Astrocyte of the spinal cord (primary cell): Measurements from ENCODE around the gene BMERB1.
"Not testable (repeated sequence)": the region's sequence is repeated elsewhere in the genome, so short reads cannot be mapped to it uniquely, and the experiment has no call there.

Source experiments
- DNase-seq: peaks from one replicate; pipeline ENCODE4 v3.0.0; 2011; ENCODE audit warnings: low read depth, low spot score
- H3K4me3 ChIP-seq: 2 replicates; pipeline ENCODE4 v1.5.1; 2011; ENCODE audit warnings: low read depth, mild to moderate bottlenecking, low read length, moderate library complexity
- CTCF ChIP-seq: IDR thresholded peaks from 2 replicates; pipeline ENCODE4 v1.5.1; 2012; ENCODE audit warnings: low read depth, mild to moderate bottlenecking, low read length, inconsistent platforms
- in situ Hi-C: cut with HindIII; loops from 2 replicates; pipeline ENCODE4 v1.10.0; 2017; ENCODE audit warnings: low sequenced_read_pairs

BMERB1 gene

DNA sequence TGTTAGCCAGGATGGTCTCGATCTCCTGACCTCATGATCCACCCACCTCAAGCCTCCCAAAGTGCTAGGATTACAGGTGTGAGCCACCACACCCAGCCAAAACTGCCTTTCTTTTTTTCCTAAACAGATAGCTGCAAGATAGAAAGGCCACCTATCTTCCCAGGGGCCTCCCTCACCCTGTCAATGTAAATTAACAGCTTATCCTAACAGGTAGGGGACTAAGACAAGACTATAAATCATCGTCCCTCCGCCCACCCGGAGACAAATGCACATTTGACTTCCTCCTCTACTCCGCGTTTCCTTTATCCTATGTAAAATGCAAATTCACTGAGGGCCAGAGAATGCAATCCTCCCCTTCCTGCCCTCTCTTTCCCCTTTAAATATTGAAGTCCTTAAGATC, 137.2 kb downstream of the BMERB1 start:
- no peak for DNase-seq
- H3K4me3 ChIP-seq = no peak overlapping the region
- no peak for TF ChIP-seq CTCF
- in situ Hi-C loops = no loop called here

GRCh38 chr16:15572329-15573001, 138.1 kb downstream of the BMERB1 start:
- no peak overlapping the region for H3K4me3 ChIP-seq
- DNase-seq = peak; percentile 68
- in situ Hi-C loops = no loop called here
- TF ChIP-seq CTCF = no peak

GRCh38 chr16:15573274-15573895, 139.0 kb downstream of the BMERB1 start:
- H3K4me3 ChIP-seq = no peak overlapping the region

GRCh38 chr16:15573896-15574613, 139.7 kb downstream of the BMERB1 start:
- in situ Hi-C loops, DNase-seq, H3K4me3 ChIP-seq: not testable (repeated sequence)

More at GRCh38 chr16:15573274-15573895, 139.0 kb downstream of the BMERB1 start:
- no peak for DNase-seq
- TF ChIP-seq CTCF = no peak
- in situ Hi-C loops = no loop called here

- DNase-seq = no peak
- in situ Hi-C loops = no loop called here
- no peak for TF ChIP-seq CTCF
- no peak overlapping the region for H3K4me3 ChIP-seq
These were observed 140.2 kb downstream of the BMERB1 start for GRCh38 chr16:15574614-15574948.

DNA sequence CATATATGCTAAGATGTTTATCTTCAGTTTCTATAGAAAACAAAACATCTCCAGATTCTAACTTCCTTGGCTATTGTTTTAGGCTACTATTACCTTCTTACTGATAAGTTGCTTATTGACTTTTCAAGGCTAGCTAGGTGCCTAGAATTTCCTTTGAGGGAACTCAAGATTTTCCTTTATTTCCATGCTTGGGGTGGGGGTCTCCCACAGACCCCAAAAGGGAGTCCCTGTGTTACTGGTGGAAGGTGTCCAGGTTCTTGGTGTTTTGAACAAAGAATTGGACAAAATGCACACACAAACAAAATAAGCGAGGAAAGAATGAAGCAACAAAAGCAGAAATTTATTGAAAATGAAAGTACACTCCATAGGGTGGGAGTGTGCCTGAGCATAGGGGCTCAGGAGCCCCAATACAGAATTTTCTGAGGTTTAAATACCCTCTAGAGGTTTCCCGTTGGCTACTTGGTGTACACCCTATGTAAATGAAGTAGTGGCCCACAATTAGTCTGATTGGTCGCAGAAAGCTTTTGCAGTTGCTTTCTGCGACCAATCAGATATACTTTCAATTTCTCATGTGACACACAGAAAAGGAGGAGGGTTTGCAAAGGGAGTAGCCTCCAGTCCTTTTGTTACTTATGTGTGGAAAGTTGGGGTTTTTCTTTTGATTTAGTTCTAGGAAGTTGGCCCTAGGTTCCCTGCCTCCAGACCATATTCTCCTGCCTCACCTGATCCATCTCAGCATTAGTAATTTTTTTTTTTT, 141.1 kb downstream of the BMERB1 start:
- TF ChIP-seq CTCF = no peak
- in situ Hi-C loops = no loop called here
- H3K4me3 ChIP-seq = no peak overlapping the region
- DNase-seq = no peak
